GM12801 (cell line): ENCODE data around the gene GPR146.

Source experiments
- CTCF ChIP-seq: IDR thresholded peaks from one replicate; pipeline ENCODE4 v1.5.1; 2011; ENCODE audit warnings: control low read depth; ENCODE audit not compliant: insufficient read length; ENCODE audit errors: extremely low read depth

Gene GPR146

GRCh38 chr7:1044189-1045068 is at the start of gene GPR146:
Gene GPR146, plus strand, starts transcription at chr7:1044546. Its CDS starts 12,970 bp downstream, at chr7:1057516.
- no peak for TF ChIP-seq CTCF

- no peak for TF ChIP-seq CTCF
Measured at GRCh38 chr7:994592-995308, 49.6 kb upstream of the GPR146 start.

- TF ChIP-seq CTCF = no peak
Measured at GRCh38 chr7:995571-995970, 48.8 kb upstream of the GPR146 start.

- TF ChIP-seq CTCF = no peak
Measured at GRCh38 chr7:996079-996872, 48.1 kb upstream of the GPR146 start.

GRCh38 chr7:997404-998395 is 46.6 kb upstream of the GPR146 start:
- no peak for TF ChIP-seq CTCF

- no peak for TF ChIP-seq CTCF
Measured at GRCh38 chr7:999149-999879, 45.0 kb upstream of the GPR146 start.
